HT-29 (cell line): ENCODE data around the gene ITGA6. TPM values are rescaled to one million over a fixed set of nuclear protein-coding genes. Genes with fewer than 3 reads are reported as not detected.
A peak's percentile ranks its signal among the peaks of the same experiment; 100 is the strongest.

Experiments used
- DNase-seq: peaks from one replicate; pipeline ENCODE4 v3.0.0-alpha.2; 2015; ENCODE audit warnings: low spot score
- total RNA-seq: library from RNA; depleted of rRNA; stranded (reverse); fragments of >200 nt; shearing (Covaris generic); gene quantifications from 2 replicates; pipeline ENCODE4 v1.2.3, GENCODE V29; 2014; rRNA removed

The ITGA6 gene
- 147 and 155 TPM in 2 replicates for total RNA-seq

DNA sequence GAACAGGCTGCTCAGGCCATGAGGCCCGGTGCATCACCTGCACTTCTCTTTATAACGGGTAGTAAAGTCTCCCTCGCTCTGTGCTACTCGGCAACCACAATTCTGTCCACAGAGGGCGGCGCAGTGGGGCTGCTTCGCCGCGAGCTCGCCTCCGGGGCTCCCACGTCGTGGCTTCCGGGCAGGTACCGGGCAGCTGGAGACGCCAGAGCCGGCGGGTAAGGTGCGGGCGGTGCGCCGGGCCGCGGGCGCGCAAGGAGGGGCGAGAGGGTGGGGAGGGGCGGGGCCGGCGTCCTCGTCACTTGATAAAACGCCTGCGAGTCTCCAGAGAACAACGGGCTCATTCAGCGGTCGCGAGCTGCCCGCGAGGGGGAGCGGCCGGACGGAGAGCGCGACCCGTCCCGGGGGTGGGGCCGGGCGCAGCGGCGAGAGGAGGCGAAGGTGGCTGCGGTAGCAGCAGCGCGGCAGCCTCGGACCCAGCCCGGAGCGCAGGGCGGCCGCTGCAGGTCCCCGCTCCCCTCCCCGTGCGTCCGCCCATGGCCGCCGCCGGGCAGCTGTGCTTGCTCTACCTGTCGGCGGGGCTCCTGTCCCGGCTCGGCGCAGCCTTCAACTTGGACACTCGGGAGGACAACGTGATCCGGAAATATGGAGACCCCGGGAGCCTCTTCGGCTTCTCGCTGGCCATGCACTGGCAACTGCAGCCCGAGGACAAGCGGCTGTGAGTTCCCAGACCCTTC lies at the start of gene ITGA6:
Gene ITGA6, plus strand, starts transcription at position 331 of the 734 bp plus-strand sequence.
- peak; percentile 90 for DNase-seq

DNA sequence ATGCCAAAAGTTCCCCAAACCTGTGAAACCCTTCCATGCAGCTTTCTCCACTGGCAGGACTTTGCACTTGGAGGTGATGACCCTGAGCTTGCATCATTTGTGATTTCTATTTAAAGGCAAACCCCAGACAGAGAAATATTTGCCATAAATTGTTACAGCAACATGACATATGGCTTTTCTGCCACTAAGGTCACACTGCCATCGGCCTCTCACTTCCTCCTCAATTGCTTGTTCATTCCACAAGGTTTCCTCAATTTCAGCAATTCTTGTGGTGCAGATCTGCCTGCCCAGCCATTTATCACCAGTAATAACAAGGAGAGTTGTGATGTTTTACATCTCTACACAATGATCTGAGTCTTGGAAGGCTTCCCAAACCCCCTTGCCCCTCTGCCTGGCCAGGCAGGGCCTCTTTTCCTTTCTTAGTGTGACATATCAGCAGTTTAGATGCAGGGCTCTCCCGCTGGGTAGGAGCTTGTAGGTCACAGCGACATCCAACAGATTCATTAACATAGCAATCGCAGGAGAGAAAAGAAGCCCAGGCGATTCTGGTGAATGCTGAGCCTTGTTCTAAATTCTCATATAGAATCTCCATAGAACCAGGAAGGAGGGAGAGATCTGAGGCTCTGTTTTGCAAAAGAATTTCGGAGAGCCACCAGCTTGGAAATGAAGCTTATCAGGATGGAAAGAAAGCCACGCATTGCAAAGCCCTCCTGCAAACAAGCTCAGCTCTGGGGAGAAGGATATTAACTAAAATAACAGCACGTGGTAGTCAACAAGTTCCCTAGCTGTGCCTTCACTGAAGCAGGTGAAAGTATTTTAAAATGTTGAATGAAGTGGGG lies 46.7 kb upstream of the ITGA6 start:
- DNase-seq: no peak

GRCh38 chr2:172381275-172382027 lies 45.9 kb upstream of the ITGA6 start:
- DNase-seq: no peak

- DNase-seq: no peak
Measured at GRCh38 chr2:172387361-172387760, 40.0 kb upstream of the ITGA6 start.

DNA sequence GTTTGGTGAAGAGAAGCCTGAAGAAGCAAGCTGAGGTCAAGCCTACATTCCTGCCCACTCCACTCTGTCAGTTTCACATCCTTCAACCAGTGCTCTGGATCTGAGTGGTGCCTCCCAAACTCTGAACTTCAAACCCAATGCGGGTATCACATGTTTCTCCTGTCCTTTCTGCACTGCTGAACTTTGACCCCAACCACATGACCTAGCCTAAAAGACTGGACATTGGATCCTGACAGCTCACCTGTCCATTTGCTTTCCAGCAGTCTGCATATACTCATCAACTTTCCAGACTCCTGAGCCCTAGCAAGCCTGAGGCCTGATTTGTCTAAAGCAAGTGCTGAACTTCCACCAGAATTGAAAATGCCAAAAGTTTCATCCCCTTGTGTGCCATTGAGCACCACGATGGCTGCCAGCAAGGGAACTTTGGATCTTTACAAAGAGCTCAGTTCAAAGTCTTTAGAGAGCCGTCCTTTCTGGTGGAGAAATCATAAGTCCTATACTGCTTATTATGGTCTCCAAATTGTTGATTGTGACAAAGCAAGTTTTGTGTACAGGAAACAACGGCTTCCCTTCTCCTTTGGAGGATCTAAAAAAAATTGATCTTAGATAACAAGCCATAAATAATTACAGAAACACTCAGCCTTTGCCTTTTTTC lies 37.6 kb upstream of the ITGA6 start:
- DNase-seq: no peak

GRCh38 chr2:172394002-172394401 lies 33.4 kb upstream of the ITGA6 start:
- no peak for DNase-seq

DNA sequence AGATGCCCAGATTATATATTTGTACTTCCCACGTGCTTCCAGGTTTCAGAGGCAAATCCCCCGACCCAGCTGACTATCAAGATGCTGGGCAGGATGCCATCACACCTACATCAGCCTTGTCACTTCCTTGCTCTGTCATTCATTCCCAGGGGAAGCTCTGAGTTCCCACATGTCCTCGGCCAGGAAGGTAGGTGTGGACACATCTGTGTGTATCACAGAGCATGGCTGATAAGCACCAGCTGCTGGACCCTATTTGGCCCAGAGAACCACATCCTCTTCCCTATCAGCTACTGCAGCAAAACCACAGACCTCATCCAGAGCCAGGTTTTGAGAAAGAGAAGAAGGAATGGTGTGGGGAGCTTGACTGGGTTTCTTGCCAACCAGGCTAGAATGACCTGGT lies 31.9 kb upstream of the ITGA6 start:
- no peak for DNase-seq

DNA sequence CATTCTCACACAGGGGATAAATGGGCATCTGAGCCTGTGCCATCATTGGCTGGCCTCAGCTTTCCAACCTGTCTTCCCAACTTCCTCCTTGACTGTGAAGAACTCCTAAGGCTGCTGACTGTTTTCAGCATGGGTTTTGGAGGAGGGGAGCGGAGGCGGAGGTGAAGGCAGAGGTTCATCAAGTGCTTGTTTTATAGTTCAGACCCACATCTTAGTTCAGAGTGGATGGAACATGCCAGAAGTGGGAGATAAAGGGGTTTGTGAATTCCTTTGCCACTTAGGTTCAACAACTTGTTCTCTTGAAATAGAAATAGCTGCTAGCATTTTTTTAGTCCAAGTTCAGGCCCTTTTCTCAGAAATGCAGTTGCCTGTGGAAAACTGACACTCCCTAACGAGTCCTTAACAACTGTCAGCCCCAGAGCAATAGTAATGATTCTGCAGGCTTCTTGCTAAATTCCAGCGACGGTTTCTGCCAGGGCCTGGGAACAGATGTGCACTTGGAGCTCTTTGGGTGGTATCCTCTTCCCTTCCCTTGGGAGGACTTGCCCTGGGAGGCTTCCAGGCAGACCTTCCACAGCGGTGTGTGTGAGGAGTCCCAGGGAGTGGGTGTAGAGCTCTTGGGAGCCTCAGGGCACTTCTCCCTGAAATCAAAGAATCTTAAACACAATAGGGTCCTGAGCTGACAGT lies 30.1 kb upstream of the ITGA6 start:
- no peak for DNase-seq

GRCh38 chr2:172398440-172398839 lies 28.9 kb upstream of the ITGA6 start:
- DNase-seq: peak; percentile 45

GRCh38 chr2:172399765-172400164 lies 27.6 kb upstream of the ITGA6 start:
- DNase-seq: no peak

- DNase-seq: no peak
Measured at GRCh38 chr2:172402198-172402597, 25.2 kb upstream of the ITGA6 start.

- DNase-seq: no peak
Measured at GRCh38 chr2:172403402-172403801, 24.0 kb upstream of the ITGA6 start.

- DNase-seq: no peak
Measured at GRCh38 chr2:172403881-172404468, 23.4 kb upstream of the ITGA6 start.

DNA sequence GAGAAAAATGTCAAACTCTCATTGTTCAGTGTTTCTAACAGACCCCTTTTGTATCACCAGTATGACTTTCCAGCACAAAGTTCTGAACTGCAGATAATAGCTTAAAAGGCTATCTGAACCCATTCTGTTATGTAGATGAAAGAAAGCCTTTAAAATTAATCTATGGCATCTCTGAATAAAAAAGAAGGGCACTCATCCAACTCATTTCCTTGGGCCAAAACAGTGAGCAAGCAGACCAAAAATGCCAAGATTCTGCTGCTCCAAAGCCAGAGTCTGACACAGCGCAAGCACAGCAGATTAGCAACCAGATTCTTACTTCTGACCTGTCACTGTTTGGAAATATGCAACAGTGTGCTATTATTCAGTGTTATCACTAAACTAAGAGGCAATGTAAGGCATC lies 22.6 kb upstream of the ITGA6 start:
- DNase-seq: no peak

DNA sequence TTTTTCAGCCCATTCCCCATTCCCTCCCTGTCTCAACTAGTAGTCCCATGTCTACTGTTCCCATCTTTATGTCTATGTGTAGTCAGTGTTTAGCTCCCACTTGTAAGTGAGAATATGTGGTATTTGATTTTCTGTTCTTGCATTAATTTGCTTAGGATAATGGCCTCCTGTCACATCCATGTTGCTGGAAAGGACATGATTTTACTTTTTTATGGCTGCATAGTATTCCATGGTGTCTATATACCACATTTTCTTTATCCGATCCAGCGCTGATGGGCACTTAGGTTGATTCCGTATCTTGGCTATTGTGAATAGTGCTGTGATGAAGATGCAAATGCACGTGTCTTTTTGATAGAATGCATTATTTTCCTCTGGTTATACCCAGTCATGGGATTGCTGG lies 21.7 kb upstream of the ITGA6 start:
- no peak for DNase-seq

DNA sequence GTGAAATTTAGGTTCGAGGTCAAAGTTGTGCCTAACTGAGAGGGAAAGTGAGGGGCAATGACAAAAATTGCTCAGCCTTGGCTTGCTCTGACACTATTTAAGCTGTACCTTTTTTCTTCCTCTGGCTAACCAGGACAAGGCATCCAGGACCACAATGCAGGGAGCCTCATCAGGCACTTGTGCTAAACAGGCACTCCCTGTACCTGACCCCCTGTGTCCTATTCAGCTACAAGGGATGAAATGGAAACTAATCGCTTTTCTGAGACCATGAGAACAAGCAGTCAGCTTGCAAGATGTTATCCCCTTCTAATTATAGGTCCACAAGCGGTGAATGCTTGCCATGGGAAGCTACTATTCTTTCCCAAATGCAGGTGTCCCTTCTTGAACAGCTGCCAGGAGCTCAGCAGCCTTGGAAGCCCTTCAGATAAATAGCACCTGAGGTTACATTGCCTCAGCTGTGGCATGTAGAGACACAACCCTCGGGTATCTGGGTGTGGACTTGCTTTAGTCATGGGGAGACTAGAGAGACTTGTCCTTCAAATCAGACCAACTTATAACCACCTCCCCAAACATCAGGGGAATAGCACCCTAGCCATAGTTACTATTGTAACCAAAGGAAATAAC lies 19.1 kb upstream of the ITGA6 start:
- DNase-seq: no peak

DNA sequence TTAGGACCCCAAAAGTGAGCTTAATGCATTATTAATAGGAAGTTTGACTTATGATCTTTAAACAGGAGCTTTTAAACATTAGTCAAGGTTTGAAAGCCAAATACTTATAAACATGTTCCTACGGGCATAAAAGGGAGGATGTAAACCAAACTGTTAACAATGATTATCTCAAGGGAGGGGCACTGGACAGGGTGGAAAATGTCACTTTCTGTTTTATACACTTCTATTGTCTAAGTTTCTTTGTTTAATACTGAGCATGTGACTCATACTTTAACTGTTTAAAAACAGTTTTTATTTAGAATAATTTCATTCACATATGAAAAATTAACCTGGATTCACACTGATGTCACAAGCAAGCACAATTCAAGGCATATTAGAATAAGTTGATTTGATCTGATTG lies 18.3 kb upstream of the ITGA6 start:
- no peak for DNase-seq

DNA sequence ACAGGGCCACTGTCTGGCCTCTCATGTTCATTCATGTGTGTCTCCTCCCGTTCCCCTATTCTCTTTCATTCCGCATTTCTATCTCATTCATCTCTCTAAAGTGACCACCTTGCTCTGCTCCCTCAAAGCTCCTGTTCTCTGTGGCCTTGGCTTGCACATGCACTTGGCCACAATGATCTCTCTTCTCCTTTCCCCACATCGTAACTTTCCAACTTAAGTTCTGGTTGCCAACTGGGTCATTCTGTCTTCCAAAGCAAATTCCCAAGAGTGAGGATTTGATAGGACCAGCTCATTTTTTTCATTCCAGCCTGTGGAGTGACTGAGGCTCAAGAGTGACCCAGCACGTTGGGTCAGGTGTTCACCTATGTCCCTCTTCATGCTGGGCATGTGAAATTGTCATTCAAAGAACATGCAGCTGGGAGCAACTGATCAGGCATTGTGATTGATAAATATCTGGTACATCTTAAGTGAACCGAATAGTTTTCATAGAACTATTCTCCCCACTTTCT lies 14.3 kb upstream of the ITGA6 start:
- no peak for DNase-seq

- DNase-seq: no peak
Measured at GRCh38 chr2:172415157-172415864, 12.1 kb upstream of the ITGA6 start.

- DNase-seq: no peak
Measured at GRCh38 chr2:172415865-172416183, 11.6 kb upstream of the ITGA6 start.
